ENCODE measurements around the gene PPP2R3B.

Gene PPP2R3B

GRCh38 chrX:370963-371745 lies 15.6 kb downstream of the PPP2R3B start:
- DNase-seq (ENCODE audit: low read depth, low spot score) = no peak

GRCh38 chrX:370244-370962 lies 16.3 kb downstream of the PPP2R3B start:
- no peak for DNase-seq (ENCODE audit: low read depth, low spot score)

DNA sequence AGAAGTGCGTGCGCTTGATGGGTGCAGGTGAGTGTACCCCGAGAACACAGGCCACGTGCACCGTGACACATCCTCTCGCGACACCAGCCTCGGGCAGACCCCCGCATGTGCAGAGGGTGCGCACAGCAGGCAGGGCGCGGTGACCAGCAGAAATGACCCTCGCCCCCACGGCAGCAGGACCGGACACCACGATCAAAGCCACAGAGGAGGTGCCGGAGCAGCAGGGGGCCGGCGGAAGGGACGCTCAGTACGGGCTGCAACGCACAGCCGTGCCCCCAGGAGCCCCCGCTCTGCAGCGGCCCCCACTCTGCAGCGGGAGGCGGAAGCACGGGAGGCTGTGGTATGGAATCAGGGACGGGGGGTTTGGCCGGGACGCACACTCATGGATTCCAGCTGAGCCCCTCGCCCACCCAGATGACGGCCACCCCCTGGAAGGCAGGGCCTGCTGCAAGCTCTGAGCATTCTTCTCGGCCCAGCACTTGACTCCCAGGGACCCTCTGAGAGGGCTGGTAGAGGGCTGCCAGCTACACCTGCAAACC lies 17.1 kb downstream of the PPP2R3B start:
- DNase-seq (ENCODE audit: low read depth, low spot score) = no peak

DNA sequence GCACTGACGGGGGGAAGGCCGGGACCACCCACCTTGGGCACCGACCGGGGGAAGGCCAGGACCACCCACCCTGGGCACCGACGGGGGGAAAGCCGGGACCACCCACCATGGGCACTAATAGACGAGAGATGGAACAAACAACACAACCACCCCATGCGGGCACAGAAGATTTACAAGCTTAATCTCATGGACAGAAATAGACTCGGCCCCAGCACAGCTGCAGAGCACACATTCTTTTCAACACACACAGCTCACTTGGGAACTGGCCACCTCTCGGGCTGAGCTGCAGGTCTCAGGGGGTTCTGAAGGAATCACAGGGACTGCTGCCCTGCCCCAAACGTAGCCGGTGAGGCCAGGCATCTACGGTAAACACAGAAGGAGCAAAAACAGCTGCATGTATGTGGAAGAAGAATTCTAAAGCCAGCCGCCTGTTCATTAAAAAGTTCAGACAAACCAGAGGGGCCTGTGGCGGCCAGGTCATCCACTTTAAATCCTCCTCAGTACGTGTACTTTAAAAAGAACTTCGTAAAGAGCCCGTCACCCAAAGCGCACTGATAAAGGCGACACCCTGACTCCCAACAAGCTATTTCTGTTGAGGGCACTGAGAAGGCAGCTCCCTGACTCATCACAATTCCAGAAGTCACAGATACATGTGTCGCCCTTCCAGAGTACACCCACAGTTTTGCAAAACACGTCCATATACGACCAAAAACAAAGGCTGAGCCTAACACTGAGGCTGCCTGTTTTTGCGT lies 17.7 kb downstream of the PPP2R3B start:
- no peak for DNase-seq (ENCODE audit: low read depth, low spot score)

DNA sequence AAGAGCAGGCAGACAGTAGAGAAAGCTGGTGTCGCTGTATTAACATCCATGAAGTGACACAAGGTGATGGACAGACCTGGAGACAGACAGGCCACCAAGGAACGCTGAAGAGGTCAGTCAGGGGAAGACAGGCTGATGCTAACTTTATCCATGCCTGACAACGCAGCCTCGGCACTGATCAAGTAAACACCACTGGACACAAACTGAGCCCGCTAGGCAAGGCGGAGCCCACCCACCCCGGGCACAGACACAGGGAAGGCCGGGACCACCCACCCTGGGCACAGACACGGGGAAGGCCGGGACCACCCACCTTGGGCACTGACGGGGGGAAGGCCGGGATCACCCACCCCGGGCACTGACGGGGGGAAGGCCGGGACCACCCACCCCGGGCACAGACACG lies 18.8 kb downstream of the PPP2R3B start:
- no peak for DNase-seq (ENCODE audit: low read depth, low spot score)

DNA sequence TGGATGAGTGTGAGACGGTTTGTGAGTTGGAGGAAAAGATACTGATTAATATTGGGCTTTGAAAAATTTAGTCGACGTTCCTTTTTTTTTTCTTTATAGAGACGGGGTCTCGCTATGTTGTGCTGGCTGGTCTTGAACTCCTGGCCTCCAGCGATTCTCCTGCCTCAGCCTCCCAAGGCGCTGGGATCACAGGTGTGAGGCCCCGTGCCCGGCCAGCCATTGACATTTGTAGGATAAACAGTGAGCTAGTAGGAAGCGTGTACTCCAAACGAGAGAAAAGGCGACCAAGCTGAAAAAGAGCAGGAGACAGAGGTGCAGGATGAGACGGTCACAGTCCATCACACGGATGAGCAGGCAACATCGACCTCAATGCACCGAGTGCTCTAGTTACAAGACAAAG lies 19.4 kb downstream of the PPP2R3B start:
- no peak for DNase-seq (ENCODE audit: low read depth, low spot score)

DNA sequence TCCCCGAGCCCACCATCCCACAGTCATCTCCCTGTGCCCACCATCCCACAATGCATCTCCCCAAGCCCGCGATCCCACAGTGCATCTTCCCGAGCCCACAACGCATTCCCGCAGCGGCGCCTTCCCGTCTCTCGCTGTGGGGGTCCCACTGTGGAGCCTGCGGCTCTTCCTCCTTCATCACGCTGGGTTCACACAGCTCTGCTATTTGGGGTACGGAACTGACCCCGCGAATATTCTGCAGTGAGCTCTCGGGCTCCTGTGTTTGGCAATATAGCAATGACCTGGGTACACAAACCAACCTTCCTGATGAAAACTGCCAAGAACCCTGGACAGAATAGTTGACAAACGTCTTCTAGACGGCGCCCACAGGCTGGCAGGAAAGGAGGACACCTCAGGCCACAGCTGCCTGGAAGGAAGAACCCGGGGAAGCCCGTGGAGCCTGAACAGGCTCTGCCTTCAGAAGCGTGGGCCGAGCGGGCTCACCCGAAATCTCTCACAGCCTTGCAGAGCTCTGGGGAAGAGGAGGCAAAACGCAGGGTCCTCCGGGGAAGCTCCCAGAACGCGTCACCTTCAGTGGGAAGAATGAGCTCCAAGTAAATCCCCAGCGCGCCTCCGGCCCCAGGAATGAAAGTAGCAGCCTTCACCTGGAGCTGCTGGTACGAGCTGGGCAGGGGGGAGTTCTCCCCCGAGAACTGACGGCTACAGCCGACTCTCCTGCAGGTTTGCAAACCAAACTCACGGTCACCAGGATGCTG lies 22.9 kb downstream of the PPP2R3B start:
- no peak for DNase-seq (ENCODE audit: low read depth, low spot score)

DNA sequence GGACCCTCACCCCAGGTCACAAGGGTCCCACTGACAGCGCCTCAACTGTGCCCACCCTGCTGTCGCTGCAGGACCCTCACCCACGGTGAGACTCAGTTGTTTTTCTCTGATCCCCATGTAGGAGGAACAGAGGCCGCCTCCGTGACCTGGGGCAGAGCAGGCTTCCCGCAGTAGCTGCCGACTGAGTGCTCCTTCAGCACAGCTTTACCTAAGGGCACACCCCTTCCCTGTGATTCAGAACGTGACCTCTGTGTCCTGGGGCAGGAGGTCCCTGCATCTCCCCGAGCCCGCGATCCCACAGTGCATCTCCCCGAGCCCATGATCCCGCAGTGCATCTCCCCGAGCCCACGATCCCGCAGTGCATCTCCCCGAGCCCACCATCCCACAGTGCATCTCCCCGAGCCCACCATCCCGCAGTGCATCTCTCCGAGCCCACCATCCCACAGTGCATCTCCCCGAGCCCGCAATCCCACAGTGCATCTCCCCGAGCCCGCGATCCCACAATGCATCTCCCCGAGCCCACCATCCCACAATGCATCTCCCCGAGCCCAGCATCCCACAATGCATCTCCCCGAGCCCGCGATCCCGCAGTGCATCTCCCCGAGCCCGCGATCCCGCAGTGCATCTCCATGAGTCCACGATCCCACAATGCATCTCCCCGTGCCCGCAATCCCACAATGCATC lies 23.6 kb downstream of the PPP2R3B start:
- DNase-seq (ENCODE audit: low read depth, low spot score) = no peak

GRCh38 chrX:362351-362750 lies 24.4 kb downstream of the PPP2R3B start:
- DNase-seq (ENCODE audit: low read depth, low spot score) = no peak

DNA sequence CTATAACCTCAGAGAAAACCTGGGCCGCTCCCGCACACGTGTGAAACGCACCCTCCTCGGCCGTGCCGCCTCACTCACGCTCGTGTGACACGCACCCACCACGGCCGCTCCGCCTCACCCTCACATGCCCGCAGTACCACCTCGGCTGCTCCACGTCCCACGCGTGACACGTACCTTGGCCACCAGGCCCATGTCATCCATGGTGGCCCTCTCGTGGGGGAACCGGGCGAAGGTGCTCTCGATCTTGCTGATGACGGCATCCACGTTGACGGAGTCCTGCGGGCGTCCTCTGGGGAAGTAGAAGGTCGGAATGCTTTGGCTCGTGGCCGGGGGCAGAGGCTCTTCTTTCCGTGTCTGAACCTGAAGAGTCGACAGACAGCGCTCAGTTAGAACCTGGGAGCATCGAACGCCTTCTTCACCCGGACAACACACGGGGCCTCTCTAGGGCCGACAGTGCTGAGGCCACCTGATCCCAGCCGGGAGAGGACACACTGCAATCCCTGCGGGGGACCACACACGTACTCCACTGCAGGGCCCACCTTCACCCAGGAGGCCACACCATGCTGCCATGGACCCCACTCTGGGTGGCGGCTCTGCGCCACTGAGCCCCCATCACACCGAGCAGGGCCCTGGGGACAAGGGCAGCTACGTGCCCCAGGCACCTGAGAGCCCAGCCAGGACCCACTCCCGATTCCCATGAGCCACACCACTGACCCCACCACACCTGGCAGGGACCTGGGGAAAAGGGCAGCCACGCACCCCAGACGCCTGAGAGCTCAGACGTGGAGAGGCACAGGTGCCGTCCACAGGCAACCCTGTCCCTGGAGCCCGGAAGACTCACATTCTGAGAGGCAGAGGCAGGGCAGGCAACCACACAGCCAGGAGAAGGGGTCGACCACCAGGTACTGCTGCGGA lies 25.2 kb downstream of the PPP2R3B start:
- DNase-seq (ENCODE audit: low read depth, low spot score) = no peak

- DNase-seq (ENCODE audit: low read depth, low spot score) = no peak
Observed at GRCh38 chrX:360496-361150, 26.1 kb downstream of the PPP2R3B start.

- no peak for DNase-seq (ENCODE audit: low read depth, low spot score)
Observed at GRCh38 chrX:358651-359143, 28.0 kb downstream of the PPP2R3B start.

- DNase-seq (ENCODE audit: low read depth, low spot score) = no peak
Observed at GRCh38 chrX:357693-358471, 28.8 kb downstream of the PPP2R3B start.

DNA sequence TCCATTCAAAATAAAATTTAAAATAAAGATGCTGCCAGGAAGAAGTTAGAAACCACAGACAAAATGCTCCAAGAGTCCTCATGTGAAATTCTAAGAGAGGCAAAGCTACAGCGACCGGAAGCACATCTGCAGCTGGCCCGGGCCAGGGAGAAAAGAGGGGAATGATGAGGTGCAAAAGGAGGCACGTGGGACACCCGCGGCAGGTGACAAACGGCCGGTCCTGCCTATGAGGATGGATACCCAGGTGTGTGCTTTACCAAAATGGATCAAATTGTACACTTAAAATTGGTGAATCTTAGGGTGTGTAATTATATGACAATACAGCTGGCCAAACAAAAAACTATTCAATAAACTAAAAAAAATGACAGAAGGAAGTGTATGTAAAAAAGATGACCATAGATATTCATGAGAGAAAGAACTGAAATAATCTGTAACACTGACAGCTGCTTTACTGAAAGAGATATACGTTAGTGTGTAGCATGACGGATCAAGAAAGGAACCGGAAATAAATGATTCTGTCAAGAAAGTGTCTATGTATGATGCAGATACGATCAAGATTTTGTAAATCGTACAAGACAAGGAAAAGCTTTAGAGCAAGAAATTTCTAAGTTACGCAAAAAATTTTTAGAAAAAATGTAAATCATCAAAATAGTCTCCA lies 29.5 kb downstream of the PPP2R3B start:
- DNase-seq (ENCODE audit: low read depth, low spot score) = no peak

DNA sequence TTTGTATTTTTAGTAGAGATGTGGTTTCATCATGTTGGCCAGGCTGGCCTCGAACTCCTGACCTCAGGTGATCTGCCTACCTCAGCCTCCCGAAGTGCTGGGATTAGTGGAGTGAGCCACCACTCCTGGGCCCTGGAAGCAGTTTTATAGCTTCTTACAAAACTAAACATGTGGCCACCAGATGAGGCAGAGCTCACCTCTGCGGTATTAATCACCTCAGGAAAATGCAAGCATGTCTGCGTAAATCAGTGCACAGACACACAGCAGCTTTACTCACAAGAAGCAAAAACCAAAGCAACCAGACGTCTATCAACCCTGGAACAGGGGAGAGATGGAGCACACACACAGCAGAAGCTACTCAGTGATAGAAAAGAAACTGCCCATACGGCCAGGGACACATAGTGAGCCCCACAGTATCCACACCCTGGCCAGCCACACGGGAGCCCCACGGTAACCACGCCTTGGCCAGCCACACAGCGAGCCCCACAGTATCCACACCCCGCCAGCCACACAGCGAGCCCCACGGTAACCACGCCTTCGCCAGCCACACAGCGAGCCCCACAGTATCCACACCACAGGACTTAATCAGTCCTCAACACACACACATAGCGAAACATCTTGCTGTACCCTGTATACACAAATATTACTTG lies 30.2 kb downstream of the PPP2R3B start:
- DNase-seq (ENCODE audit: low read depth, low spot score) = no peak

DNA sequence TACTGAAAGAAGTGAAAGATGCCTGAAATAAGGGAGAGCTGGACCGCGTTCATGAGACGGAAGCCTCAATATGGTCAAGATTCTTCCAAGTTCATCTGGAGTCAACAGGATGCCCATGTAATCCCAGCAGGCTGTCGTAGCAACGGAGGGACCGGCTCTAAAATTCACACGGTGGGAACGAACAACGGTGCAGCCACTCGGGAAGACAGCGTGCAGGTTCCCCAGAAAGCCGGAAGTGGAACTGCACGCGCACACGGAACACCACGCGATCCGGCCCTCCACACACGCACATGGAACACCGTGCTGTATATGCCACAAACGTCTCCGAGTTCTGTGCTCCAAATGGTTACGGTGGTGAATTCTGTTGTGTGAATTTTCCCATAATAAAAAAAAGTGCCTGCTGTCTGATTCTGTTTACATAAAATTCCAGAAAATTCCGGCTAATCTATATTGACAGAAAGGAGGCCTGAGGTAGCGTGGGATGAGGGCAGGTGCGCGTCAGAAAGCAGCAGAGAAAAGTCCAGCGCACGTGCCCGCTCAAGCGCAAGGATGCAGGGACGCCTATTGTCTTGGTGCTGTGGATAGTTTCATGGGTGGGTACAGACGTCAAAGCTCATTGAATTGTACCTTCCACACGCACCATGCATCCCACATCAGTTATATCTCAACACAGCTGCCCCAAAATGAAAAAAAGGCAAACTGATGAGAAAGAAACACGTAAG lies 31.2 kb downstream of the PPP2R3B start:
- DNase-seq (ENCODE audit: low read depth, low spot score) = no peak

Data from activated naive CD8-positive, alpha-beta T cell treated with anti-CD3 and anti-CD28 coated beads, Interleukin-2, amount 50 U/mL, for 16 hours (primary cell).